HepG2 (cell line): ENCODE results near the gene NAP1L1. TPM values are rescaled to one million over a fixed set of nuclear protein-coding genes. Genes with fewer than 3 reads are reported as not detected.
A peak's percentile ranks its signal among the peaks of the same experiment; 100 is the strongest.

Experiments
- AFF4 ChIP-seq: sonication (generic); formaldehyde crosslinking; IDR thresholded peaks from 2 replicates; pipeline ENCODE4 v1.4.0; 2020; ENCODE audit warnings: missing genetic modification reagents
- ATF1 ChIP-seq: IDR thresholded peaks from 2 replicates; pipeline ENCODE4 v1.6.1; 2016; ENCODE audit warnings: mild to moderate bottlenecking, control low read depth
- FOXO1 ChIP-seq: sonication (generic); formaldehyde crosslinking; IDR thresholded peaks from 2 replicates; pipeline ENCODE4 v1.4.0; 2020; ENCODE audit warnings: missing genetic modification reagents
- GABPB1 ChIP-seq: IDR thresholded peaks from 2 replicates; pipeline ENCODE4 v1.6.1; 2016; ENCODE audit warnings: mild to moderate bottlenecking, missing genetic modification reagents, moderate library complexity, missing compliant biosample characterization
- GFI1 ChIP-seq: sonication (generic); formaldehyde crosslinking; IDR thresholded peaks from 2 replicates; pipeline ENCODE4 v1.5.0; 2020; ENCODE audit warnings: missing genetic modification reagents, mild to moderate bottlenecking, borderline replicate concordance
- KAT2B ChIP-seq: fragments of 150-350 bp; IDR thresholded peaks from 2 replicates; pipeline ENCODE4 v1.6.1; 2014; ENCODE audit warnings: low read depth, low read length, borderline replicate concordance
- MLX ChIP-seq: IDR thresholded peaks from 2 replicates; pipeline ENCODE4 v1.6.1; 2016
- NFRKB ChIP-seq: fragments of 450-650 bp; IDR thresholded peaks from 2 replicates; pipeline ENCODE4 v1.6.1; 2017
- PHF20 ChIP-seq: sonication (generic); formaldehyde crosslinking; IDR thresholded peaks from 2 replicates; pipeline ENCODE4 v1.5.0; 2020; ENCODE audit warnings: mild to moderate bottlenecking, missing genetic modification reagents
- PPARG ChIP-seq: conservative IDR thresholded peaks from 2 replicates; pipeline ENCODE4 v1.6.1; 2016; ENCODE audit warnings: missing biosample characterization, missing genetic modification reagents
- RFXAP ChIP-seq: sonication (generic); formaldehyde crosslinking; IDR thresholded peaks from 2 replicates; pipeline ENCODE4 v1.4.0; 2020; ENCODE audit warnings: missing genetic modification reagents, borderline replicate concordance
- ZBTB1 ChIP-seq: sonication (generic); formaldehyde crosslinking; IDR thresholded peaks from 2 replicates; pipeline ENCODE4 v1.4.0; 2020; ENCODE audit warnings: missing genetic modification reagents, borderline replicate concordance
- ZBTB20 ChIP-seq: sonication (generic); formaldehyde crosslinking; IDR thresholded peaks from 2 replicates; pipeline ENCODE4 v1.8.1; 2023; ENCODE audit warnings: missing genetic modification reagents, low read depth, mild to moderate bottlenecking, borderline replicate concordance
- ZNF224 ChIP-seq: sonication (generic); formaldehyde crosslinking; IDR thresholded peaks from 2 replicates; pipeline ENCODE4 v1.5.0; 2020; ENCODE audit warnings: mild to moderate bottlenecking, missing genetic modification reagents
- ZNF326 ChIP-seq: sonication (generic); formaldehyde crosslinking; IDR thresholded peaks from 2 replicates; pipeline ENCODE4 v1.4.0; 2020; ENCODE audit warnings: missing genetic modification reagents, borderline replicate concordance
- ZNF33A ChIP-seq: sonication (generic); formaldehyde crosslinking; IDR thresholded peaks from 2 replicates; pipeline ENCODE4 v1.5.1; 2020; ENCODE audit warnings: missing genetic modification reagents, mild to moderate bottlenecking, moderate library complexity, borderline replicate concordance
- ZNF350 ChIP-seq: sonication (generic); formaldehyde crosslinking; IDR thresholded peaks from 2 replicates; pipeline ENCODE4 v1.4.0; 2020; ENCODE audit warnings: mild to moderate bottlenecking, low read depth, missing genetic modification reagents, borderline replicate concordance
- ZNF382 ChIP-seq: sonication (generic); formaldehyde crosslinking; IDR thresholded peaks from 2 replicates; pipeline ENCODE4 v1.5.0; 2020; ENCODE audit warnings: missing genetic modification reagents, mild to moderate bottlenecking, borderline replicate concordance
- ZNF891 ChIP-seq: sonication (generic); formaldehyde crosslinking; IDR thresholded peaks from 2 replicates; pipeline ENCODE4 v1.5.0; 2020; ENCODE audit warnings: mild to moderate bottlenecking, missing genetic modification reagents
- ZXDC ChIP-seq: sonication (generic); formaldehyde crosslinking; IDR thresholded peaks from 2 replicates; pipeline ENCODE4 v1.5.0; 2020; ENCODE audit warnings: mild to moderate bottlenecking, missing genetic modification reagents
- polyA plus RNA-seq, 8 experiments: library from polyadenylated mRNA; depleted of rRNA in 3 of 8; stranded (reverse) in 7 of 8; unstranded in 1 of 8; fragments of >200 nt; fragmentation: Illumina TruSeq in 4 of 8; extraction: Trizol in 4 of 8; gene quantifications; 2 replicates each; pipeline versions ENCODE4 v1.2.1 to v1.2.3, GENCODE V29; 2011 to 2016; ENCODE audit warnings: low read depth in 4 of 8, missing spikeins in 1 of 8, mixed read lengths in 1 of 8; ENCODE audit not compliant: insufficient read depth in 1 of 8
- total RNA-seq, 5 experiments: library from RNA; depleted of rRNA; stranded (reverse); fragments of >200 nt; fragmentation: Illumina TruSeq; extraction: Trizol; gene quantifications; 2 replicates each; pipeline ENCODE4 v1.2.3, GENCODE V29; 2016; ENCODE audit warnings: low read depth in 1 of 5
- TF ChIP-seq, protein P1 (sequence below): sonication (generic); formaldehyde crosslinking; IDR thresholded peaks from 2 replicates; pipeline ENCODE4 v1.4.0; 2020; ENCODE audit warnings: mild to moderate bottlenecking, missing genetic modification reagents
- TF ChIP-seq, protein P2 (sequence below): sonication (generic); formaldehyde crosslinking; IDR thresholded peaks from 2 replicates; pipeline ENCODE4 v1.5.0; 2020; ENCODE audit warnings: missing genetic modification reagents, mild to moderate bottlenecking, borderline replicate concordance

The NAP1L1 gene
- total and polyA plus RNA-seq, 2 of the 13 experiments (the other 11 are each of a cell fraction or from before 2014, with no cell fraction given): 207 to 309 TPM

- TF ChIP-seq ZXDC: no peak
- TF ChIP-seq ZBTB20: peak; percentile 38; the same call in 1 of the 2 replicates
- no peak for TF ChIP-seq ZNF33A
- no peak for TF ChIP-seq ZNF382 (CRISPR knock-in tag)
- no peak for TF ChIP-seq NFRKB
- no peak for TF ChIP-seq ZNF224 (CRISPR knock-in tag)
- TF ChIP-seq GFI1 (CRISPR knock-in tag): peak; percentile 90
- TF ChIP-seq, protein P1, sequence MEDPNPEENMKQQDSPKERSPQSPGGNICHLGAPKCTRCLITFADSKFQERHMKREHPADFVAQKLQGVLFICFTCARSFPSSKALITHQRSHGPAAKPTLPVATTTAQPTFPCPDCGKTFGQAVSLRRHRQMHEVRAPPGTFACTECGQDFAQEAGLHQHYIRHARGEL (CRISPR knock-in tag): no peak
- TF ChIP-seq ZNF891 (CRISPR knock-in tag): no peak
- TF ChIP-seq KAT2B: no peak
- TF ChIP-seq ZBTB1: no peak
- TF ChIP-seq, protein P2, sequence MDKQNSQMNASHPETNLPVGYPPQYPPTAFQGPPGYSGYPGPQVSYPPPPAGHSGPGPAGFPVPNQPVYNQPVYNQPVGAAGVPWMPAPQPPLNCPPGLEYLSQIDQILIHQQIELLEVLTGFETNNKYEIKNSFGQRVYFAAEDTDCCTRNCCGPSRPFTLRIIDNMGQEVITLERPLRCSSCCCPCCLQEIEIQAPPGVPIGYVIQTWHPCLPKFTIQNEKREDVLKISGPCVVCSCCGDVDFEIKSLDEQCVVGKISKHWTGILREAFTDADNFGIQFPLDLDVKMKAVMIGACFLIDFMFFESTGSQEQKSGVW (CRISPR knock-in tag): no peak
- no peak for TF ChIP-seq ZNF350 (CRISPR knock-in tag)
- TF ChIP-seq ZNF326 (CRISPR knock-in tag): no peak
- TF ChIP-seq MLX (CRISPR knock-in tag): peak; percentile 71
- TF ChIP-seq AFF4: no peak; the same call in 1 of the 2 replicates
- no peak for TF ChIP-seq PHF20 (CRISPR knock-in tag)
- TF ChIP-seq GABPB1 (CRISPR knock-in tag): no peak
- TF ChIP-seq ATF1: peak; percentile 83
- peak; percentile 84 for TF ChIP-seq FOXO1 (CRISPR knock-in tag)
- peak; percentile 86 for TF ChIP-seq PPARG (CRISPR knock-in tag)
- TF ChIP-seq RFXAP (CRISPR knock-in tag): no peak
Observed at GRCh38 chr12:75990189-75990912, 94.1 kb downstream of the NAP1L1 start (continued).
